A673 (cell line): Measurements from ENCODE around the gene NRXN2. TPM values are rescaled to one million over a fixed set of nuclear protein-coding genes. Genes with fewer than 3 reads are reported as not detected.

Experiments
- BruUV-seq: library from RNA; stranded (reverse); fragments of 400-500 nt; replicated peaks from 2 replicates; lab custom pipeline; 2021; lab: Mats Ljungman, UMichigan
- CTCF ChIA-PET: fragments of 300-600 bp; sonication (Branson Sonifier 250); formaldehyde crosslinking; loops from one replicate; lab custom pipeline; 2022; ENCODE audit warnings: antibody characterized with exemption; lab: Charles Lee
- POLR2A ChIA-PET: fragments of 300-600 bp; sonication (Branson Sonifier 250); formaldehyde crosslinking; loops from one replicate; lab custom pipeline; 2022; ENCODE audit warnings: antibody characterized with exemption; ENCODE audit not compliant: low non-redundant PET; lab: Charles Lee
- DNase-seq: peaks from one replicate; pipeline ENCODE4 v3.0.0-alpha.2; 2015; ENCODE audit warnings: low spot score
- H3K27ac ChIP-seq: fragments of 200-600 bp; sonication (generic); 2 replicates; pipeline ENCODE4 v1.5.1; 2016; ENCODE audit warnings: mixed run types, low read depth, mild to moderate bottlenecking, mixed read lengths, antibody characterized with exemption, low read length; ENCODE audit not compliant: poor library complexity, severe bottlenecking
- H3K27me3 ChIP-seq: fragments of 200-600 bp; sonication (generic); replicated peaks from 2 replicates; pipeline ENCODE4 v1.6.1; 2017; ENCODE audit warnings: mixed run types, low read depth, mild to moderate bottlenecking, mixed read lengths, antibody characterized with exemption, low read length; ENCODE audit not compliant: insufficient read depth, poor library complexity
- H3K36me3 ChIP-seq: fragments of 200-600 bp; sonication (generic); 2 replicates; pipeline ENCODE4 v1.6.1; 2016; ENCODE audit warnings: mixed run types, mild to moderate bottlenecking, mixed read lengths, antibody characterized with exemption, low read length; ENCODE audit not compliant: insufficient read depth, poor library complexity, severe bottlenecking
- H3K4me1 ChIP-seq: fragments of 200-600 bp; sonication (generic); 2 replicates; pipeline ENCODE4 v1.6.1; 2017; ENCODE audit warnings: mixed run types, mild to moderate bottlenecking, mixed read lengths, antibody characterized with exemption, low read length; ENCODE audit not compliant: insufficient read depth, poor library complexity, severe bottlenecking
- H3K4me3 ChIP-seq: fragments of 200-600 bp; sonication (generic); 2 replicates; pipeline ENCODE4 v1.5.1; 2016; ENCODE audit warnings: low read depth, mixed run types, mild to moderate bottlenecking, mixed read lengths, low read length; ENCODE audit not compliant: poor library complexity, severe bottlenecking
- H3K9me3 ChIP-seq: fragments of 200-600 bp; sonication (generic); 2 replicates; pipeline ENCODE4 v1.6.1; 2016; ENCODE audit warnings: mixed run types, low read depth, mild to moderate bottlenecking, mixed read lengths, antibody characterized with exemption, low read length; ENCODE audit not compliant: poor library complexity, severe bottlenecking
- CTCF ChIP-seq: fragments of 300-800, 200-600 bp; sonication (generic); conservative IDR thresholded peaks from 2 replicates; pipeline ENCODE4 v1.5.1; 2017; ENCODE audit warnings: low read depth, mild to moderate bottlenecking, antibody characterized with exemption, low read length, moderate library complexity, mixed read lengths
- EZH2 ChIP-seq: fragments of 200-600 bp; sonication (generic); IDR thresholded peaks from 2 replicates; pipeline ENCODE4 v1.6.1; 2017; ENCODE audit warnings: borderline replicate concordance, low read depth, mild to moderate bottlenecking, mixed read lengths, antibody characterized with exemption, low read length; ENCODE audit not compliant: poor library complexity, severe bottlenecking
- intact Hi-C: fragments of 100-400 bp; cut with micrococcal nuclease; formaldehyde crosslinking; loops from one replicate; pipeline ENCODE4 v1.10.0; 2022; ENCODE audit not compliant: unreplicated experiment
- total RNA-seq: library from RNA; stranded (reverse); gene quantifications from 2 replicates; pipeline ENCODE4 v1.2.3, GENCODE V29; 2021

NRXN2 gene
- total RNA-seq, 1 experiment from 2014 or later: 5.0 TPM

DNA sequence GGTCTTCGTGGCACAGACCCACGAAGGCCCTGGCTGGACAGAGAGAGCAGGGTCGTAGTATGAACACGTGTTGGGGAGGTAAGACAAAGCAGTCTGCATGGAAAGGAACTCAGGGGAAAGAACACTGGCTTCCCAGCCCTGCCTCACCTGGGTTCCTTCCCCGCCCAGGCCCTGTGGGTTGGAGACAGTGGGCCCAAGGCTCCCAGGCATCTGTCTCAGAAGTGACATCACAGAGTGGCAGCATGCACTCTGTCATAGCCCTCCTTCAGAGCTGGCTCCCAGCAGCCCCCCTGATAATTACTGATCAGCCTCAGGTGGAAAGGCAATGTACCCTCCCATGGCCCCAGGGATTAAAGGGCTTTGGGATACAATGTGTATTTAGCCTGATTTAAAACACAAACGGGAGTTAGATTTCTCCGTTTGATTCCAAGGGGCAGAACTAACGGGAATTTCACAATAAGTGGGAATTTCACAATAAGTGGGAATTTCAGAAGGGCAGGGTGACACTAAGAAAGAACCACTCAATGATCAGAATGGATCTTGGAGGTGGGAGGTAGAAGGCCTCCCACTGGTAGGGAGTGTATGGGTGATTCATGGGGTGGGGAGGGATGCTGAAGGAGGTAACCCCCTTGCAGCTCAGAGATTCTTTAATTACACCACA lies 66.9 kb downstream of the NRXN2 start:
- intact Hi-C loops: no loop called here
- no peak for DNase-seq
- Histone ChIP-seq H3K36me3 (no peaks in the 10 kb centered on the region), H3K4me3 (no peak overlapping the region), H3K27ac (no peak overlapping the region), H3K4me1 (peaks cover 15% of the 10 kb centered on the region), H3K27me3 (no peaks in the 10 kb centered on the region), H3K9me3 (no peaks in the 10 kb centered on the region)
- ChIA-PET CTCF (interaction anchor here (1.0 kb wide), 2 partner anchors 18 to 207 kb away, joined by 4 read pairs; no protein-coding TSS in a partner anchor), POLR2A (no interaction called here)
- no TSS peak for BruUV-seq
- no peak for TF ChIP-seq CTCF
- TF ChIP-seq EZH2: no peak

DNA sequence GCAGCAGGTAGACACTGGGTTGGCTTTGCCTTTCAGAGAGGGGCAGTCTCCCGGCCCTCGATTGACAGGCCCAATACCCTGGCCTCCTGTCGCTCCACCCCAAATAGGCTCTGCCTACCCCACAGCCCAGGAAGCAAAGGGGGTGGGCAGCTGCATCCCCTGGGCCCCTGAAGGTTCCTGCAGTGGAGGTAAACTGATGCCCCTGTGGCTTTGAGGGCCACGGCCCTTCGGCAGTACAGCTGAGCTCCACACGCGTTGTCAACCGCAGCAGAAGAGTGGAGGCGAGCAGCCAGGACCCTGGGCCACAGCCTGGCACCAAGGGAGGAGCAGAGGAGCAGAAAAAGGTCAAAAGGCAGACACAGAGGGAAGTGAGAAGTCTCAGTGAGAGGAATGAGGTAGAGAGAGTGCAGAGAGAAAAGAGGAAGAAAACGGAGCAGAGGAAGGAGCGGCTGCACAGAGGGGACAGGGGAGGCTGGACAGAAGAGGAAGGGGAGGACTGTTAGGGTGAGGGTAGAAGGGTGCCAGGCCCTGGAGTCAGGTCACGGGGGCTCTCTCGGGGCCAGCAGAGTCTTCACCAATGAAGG lies 67.9 kb downstream of the NRXN2 start:
- POLR2A ChIA-PET: no interaction called here
- TF ChIP-seq CTCF (no peak), EZH2 (no peak)
- BruUV-seq: no TSS peak
- H3K4me3 ChIP-seq: no peak overlapping the region
- no peaks in the 10 kb centered on the region for H3K9me3 ChIP-seq
- no peak for DNase-seq
- H3K27ac ChIP-seq: no peak overlapping the region
- CTCF ChIA-PET: interaction anchor here (1.0 kb wide), 1 partner anchor 206 kb away, joined by 4 read pairs; no protein-coding TSS in a partner anchor
- no peaks in the 10 kb centered on the region for H3K36me3 ChIP-seq
- intact Hi-C loops: loop anchor here (5.0 kb wide), 1 partner anchor 168 kb away; no protein-coding TSS in a partner anchor
- peaks cover 5% of the 10 kb centered on the region for H3K4me1 ChIP-seq
- H3K27me3 ChIP-seq: no peaks in the 10 kb centered on the region

- ChIA-PET CTCF (no interaction called here), POLR2A (no interaction called here)
Measured at GRCh38 chr11:64654439-64654838, 68.6 kb downstream of the NRXN2 start.

More at GRCh38 chr11:64654439-64654838, 68.6 kb downstream of the NRXN2 start:
- BruUV-seq: no TSS peak
- intact Hi-C loops: loop anchor here (5.0 kb wide), 1 partner anchor 167 kb away; no protein-coding TSS in a partner anchor
- Histone ChIP-seq H3K27me3 (no peaks in the 10 kb centered on the region), H3K4me3 (no peak overlapping the region), H3K9me3 (no peaks in the 10 kb centered on the region), H3K36me3 (no peaks in the 10 kb centered on the region), H3K27ac (no peak overlapping the region), H3K4me1 (no peaks in the 10 kb centered on the region)
- no peak for DNase-seq
- TF ChIP-seq CTCF (no peak), EZH2 (no peak)
